Skin of body (tissue), 2 donors: ENCODE data around the gene DHPS. TPM values are rescaled to one million over a fixed set of nuclear protein-coding genes. Genes with fewer than 3 reads are reported as not detected.
"Not testable (repeated sequence)": the region's sequence is repeated elsewhere in the genome, so short reads cannot be mapped to it uniquely, and the experiment has no call there.

Experiments
- DNase-seq: peaks from one replicate; lab custom pipeline; 2025; lab: John Stamatoyannopoulos, UW
- total RNA-seq: library from RNA; depleted of rRNA; stranded (reverse); fragments of >200 nt; gene quantifications from one replicate; pipeline ENCODE4 v1.2.3, GENCODE V29; 2014

The DHPS gene
- 42.4 TPM for total RNA-seq

DNA sequence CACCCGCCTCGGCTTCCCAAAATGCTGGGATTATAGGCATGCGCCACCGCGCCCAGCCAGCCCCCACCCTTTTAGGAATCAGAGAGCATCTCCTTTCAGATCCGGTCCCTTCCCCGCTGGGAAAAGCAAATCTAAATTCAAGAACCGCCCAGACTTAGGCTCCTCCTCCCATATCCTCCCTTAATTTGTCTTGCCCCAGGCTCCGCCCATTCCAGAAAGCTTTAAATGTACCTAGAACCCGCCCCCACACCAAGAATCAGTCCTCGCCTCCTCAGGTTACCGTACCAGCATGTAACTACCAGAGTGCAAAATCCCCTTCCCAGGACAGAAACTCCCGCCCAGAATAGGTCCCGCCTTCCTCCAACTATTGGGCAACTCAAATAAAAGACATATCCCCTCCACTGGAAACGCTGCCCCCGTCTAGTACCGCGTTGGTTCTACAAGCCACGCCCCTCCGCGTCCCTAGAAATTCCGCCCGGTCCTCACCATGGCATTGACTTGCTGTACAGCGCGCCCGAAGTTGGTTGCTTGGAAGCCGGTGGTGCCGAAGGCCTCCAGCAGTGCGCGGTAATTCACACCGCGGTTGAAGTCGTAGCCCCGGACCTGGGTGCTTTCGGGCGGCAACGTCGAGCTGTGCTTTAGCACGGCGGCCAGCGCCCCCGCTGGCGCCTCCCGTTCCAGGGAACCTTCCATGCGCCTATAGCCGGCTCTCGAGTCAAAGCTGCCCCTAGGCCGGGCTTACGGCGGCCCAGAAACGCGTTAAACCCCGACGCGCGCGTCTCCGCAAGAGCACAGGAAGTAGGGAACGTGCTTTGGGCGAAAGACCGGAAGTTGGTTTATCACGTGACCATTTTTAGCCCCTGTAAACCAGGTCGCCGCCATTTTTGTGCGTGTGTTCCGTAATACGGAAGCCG, at the start of gene DHPS:
Gene DHPS, minus strand, starts transcription at position 807 of the 914 bp plus-strand sequence. Its CDS starts 114 bp downstream, at position 693.
- peak; percentile 98 for DNase-seq

DNA sequence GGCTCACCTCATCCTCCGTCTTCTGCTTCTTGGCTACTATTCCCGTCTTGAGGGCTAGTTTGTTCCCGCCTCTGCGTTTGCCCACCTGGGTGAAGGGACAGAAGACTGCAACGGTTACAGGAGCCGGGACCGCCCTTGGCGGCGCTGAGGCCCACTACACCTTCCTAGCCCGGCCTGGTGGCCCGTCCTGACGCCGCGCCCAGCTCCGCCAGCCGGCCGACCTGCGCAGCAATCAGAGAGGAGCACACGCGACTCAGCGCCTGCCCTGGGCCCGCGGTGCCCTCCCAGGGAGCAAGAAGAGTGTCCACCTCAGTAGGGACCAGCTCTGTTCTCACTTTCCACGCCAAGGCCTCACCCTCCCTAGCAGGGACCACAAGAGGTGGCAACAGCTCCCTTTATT, 49.7 kb upstream of the DHPS start:
- no peak for DNase-seq

DNA sequence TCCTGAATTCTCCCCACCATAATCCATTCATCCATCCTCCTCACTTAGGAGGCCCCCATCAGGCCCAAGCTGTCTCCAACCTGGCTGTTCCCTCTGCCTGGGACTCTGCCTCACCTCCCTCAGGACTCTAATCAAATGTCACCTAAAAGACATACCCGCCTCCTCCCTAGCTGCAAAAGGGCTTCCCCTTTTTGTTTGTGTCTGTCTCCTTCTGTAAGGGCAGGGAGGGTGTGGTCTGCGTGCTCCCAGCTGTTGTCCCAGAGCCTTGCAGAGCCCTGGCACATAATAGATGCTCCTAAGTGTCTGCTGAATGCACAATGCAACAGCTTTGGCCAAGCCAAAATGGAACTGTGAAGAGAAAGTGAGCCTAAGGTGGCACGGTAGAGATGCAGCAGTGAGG, 48.4 kb upstream of the DHPS start:
- DNase-seq = no peak

DNA sequence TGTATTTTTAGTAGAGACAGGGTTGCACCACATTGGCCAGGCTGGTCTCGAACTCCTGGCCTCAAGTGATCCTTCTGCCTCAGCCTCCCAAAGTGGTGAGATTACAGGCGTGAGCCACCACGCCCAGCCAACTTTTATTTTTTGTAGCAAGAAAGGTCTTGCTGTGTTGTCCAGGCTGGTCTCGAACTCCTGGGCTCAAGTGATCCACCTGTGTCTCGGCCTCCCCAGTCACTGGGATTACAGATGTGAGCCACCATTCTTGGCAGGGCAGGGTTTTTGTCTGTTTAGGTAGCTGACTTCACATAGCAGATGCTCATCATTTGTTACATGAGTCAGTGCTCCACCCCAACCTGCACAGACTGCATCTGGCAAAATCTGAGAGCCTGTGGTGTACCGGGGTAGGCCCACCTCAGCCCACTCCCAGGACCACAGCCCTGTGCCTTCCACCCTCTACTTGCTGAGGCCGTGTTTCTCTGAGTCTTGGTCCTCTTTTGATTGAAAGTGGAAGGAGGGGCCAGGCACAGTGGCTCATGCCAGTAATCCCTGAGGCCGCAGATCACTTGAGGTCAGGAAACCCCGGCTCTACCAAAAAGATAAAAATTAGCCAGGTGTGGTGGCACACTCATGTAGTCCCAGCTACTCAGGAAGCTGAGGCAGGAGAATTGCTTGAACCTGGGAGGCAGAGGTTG, 46.2 kb upstream of the DHPS start:
- DNase-seq = no peak

DNA sequence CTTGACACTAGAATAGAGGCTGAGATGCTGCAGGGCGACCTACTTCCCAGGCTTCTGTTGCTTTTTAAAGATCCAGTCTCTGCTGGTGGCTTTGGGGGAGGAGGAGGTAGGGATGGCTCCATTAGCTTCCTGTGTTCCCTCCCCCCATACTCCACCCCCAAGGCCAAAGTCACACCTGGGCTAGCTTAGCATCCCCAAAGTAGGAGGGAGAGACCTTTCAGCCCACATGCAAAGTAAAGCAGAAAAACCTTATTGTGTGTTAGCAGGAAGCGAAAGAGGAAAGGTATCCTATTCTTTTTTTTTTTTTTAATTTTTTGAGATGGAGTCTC, 45.3 kb upstream of the DHPS start:
- DNase-seq = no peak

DNA sequence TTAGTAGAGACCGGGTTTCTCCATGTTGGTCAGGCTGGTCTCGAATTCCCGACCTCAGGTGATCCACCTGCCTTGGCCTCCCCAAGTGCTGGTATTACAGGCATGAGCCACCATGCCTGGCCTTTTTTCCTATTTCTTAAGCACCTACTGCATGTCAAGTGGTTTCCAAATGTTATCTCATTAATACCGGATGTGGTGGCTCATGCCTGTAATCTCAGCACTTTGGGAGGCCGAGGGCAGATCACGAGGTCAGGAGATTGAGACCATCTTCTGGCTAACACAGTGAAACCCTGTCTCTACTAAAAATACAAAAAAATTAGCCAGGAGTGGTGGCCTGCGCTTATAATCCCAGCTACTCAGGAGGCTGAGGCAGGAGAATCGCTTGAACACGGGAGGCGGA, 43.9 kb upstream of the DHPS start:
- not testable (repeated sequence) for DNase-seq

DNA sequence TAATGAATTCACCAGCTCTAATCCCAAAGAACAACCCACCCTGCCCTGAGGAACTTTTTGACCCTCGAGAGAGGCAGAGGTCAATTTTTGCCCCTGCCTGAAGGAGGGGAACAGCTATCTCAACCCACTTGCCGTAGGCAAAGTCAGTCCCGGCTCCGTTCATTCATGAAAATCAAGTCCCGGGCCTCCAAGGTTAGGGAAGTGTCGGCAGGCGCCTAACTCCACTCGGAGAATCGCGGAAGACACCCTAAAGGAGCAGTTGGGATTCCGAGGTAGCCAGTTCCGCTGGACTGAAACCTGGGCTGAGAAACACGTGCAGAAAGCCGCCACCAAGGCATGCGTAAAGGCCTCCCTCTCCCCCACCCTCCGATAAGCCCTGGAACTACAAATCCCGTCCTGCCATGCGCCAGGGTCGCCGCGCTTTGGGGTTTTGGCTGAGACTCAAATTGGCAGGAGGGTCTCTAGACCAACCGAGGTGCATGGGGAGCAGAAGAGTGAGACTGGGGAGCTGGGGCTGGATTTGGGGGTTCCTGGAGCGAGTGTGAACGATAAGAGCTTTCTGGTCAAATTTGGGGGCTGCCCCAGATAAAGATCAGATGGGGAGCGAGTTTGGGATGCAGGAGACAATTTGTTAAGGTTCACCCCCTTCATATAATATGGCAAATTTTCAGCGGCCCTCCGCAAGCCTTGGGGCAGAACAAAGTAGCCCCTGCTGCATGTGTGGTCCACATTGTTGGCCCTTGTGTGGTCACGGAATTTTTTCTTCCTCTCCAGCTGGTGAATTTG, 42.2 kb upstream of the DHPS start, which contains the start of gene TNPO2:
Gene TNPO2, minus strand, starts transcription at position 292 of the 786 bp plus-strand sequence. CDS start 2,955 bp downstream, outside the sequence.
- DNase-seq = no peak

DNA sequence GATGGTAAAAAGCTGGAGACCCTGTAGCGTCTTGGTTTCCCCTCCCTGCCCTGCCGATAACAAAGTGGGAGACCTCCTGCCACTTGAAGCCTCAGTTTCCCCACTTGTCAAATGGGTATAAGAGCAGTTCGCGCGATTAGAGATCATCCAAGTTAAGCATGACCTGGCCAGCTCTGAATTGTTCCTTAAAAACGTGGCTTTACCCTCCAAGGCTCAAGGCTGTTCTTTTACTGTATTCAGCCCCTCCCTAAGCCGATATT, 41.6 kb upstream of the DHPS start:
- no peak for DNase-seq

DNA sequence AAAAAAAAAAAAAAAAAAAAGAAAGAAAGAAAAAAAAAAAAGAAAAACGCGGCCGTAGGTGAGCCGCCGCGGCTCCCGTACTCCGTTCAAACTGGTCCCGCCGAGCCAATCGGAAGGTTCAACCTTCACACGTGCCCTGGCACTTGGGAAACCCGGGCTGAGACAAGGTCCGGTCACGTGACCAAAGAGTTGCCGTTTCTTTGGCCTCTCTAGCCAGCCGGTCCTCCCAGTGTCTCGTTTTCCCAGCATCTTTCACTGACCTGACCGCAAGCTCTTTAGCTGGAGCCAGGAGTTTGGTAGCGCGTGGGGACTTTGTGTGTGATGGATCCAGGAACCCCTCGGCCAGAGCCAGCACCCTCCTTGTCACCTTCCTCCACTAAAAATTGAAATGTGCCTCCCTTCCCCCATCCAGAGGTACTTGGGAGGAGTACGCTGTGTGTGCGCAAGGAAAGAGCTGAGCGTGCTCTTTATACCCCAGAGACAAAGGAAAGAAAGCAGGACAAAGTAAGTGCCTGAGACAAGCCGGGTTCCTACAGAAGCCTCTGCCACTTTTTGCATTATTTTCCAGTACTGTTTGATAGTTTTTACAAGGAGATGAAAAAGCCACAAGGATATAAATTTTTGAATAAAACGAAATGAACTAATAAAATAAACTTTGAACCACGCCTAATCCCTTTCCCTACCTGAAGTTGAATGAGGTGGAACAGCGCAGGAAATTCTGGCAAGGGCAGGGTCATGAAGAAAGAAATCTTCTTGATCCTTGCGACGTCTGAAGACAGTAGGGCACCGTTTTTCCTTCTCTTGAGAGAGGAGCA, 41.1 kb upstream of the DHPS start:
- DNase-seq = peak; percentile 97

DNA sequence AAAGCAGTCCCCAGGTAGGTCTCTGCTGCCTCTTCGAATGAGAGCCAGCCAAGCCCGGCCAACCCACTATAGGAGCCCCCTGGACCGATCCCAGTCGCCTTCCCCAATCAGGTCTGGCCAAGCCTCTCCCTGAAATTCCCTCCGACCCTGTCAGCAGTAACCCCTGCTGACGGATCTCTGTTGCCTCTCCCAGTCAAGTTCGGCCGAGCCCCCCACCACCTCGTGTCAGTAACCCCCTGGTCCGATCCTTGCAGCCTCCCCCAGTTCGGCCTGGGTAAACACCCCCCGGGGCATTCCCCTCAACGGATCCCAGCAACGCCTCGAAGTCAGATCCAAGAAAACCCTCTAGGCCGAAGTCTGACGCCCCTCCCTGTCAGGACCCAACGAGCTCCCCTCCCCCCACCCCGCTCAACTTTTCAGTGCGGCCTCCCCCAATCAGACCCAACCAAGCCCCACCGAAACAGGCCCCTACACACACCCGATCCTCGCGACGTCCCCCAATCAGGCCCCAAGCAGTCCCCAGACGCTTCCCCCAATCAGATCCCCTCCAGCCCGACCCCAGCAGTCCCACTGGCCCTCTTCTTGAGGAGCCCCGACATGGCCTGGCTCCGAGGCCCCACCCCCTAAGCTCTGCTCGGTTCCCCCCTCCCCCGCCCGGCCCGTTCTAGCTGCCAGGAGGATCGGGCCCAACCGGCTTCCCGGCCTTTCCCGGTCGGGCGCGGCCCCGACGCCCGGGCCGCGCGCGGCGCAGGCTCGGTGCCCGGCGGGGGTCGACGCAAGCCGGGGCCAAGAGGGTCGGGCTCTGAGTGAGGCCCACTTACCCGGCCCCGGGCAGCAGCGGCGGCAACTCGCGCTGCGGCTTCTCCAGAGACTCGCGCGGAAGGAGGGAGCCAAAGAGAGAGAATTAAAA, 40.2 kb upstream of the DHPS start:
- DNase-seq = peak; percentile 45

DNA sequence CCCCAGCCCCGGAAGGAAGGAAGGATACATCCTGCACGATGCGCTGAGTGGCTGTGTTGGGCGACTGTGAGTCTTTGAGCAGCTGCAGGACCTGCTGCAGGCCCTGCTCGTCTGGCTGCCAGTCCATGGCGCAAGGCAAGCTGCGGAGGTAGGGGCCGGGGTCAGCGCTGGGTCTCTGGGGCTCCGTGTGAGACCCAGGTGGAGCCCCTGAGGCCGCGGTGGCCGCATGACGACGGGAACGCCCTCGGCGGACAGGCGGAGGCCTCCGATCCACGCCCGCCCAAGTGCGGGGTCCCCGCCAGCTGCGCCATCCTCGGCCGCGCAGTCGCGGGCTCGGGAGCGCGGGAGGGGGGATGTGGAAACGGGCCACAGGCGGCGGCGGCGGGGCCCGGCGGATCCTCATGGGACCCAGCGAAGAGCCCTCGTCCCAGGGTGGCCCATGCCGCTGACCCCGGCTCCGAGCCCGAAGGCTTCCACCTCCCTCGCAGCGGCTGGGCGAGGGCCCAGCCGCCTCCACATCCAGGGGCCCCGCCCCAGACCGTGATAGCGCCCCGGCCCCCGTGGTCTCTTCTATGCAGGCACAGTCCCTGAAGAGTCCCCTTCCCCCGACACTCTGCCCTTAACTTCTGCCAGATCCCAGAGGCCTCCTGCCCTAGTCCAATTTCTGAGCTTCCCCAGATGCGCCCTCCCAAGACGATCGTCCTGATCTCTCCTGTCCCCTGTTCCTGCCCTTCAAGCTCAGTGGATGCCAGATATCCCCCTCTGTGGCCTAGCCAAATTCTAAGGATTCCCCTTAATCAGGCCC, 39.4 kb upstream of the DHPS start:
- DNase-seq = no peak

DNA sequence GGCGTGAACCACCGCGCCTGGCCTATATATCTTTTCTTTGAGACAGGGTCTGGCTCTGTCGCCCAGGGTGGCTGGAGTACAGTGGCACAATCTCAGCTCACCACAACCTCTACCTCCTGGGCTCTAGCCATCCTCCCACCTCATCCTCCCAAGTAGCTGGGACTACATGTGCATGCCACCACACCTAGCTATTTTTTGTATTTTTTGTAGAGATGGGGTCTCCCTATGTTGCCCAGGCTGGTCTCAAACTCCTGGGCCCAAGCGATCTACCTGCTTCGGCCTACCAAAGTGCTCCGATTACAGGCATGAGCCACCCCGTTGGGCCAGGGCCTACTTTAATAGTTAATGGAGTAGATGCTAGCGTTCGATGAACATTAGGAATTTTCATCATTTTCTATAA, 38.6 kb upstream of the DHPS start:
- DNase-seq = no peak

DNA sequence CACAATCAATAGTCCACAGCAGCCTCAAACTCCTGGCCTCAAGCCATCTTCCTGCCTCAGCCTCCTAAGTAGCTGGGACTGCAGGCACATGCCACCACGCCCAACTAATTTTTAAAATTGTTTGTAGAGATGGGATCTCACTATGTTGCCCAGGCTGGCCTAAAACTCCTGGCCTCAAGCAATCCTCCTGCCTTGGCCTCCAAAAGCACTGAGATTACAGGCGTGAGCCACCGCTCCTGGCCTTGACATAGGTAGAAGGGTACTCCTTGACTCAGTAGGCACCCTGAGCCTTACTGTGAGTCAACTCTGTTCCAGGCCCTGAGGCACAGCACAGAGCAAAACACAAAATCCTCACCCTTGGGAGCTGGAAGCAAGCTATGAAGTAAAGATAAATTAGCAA, 34.2 kb upstream of the DHPS start:
- no peak for DNase-seq

DNA sequence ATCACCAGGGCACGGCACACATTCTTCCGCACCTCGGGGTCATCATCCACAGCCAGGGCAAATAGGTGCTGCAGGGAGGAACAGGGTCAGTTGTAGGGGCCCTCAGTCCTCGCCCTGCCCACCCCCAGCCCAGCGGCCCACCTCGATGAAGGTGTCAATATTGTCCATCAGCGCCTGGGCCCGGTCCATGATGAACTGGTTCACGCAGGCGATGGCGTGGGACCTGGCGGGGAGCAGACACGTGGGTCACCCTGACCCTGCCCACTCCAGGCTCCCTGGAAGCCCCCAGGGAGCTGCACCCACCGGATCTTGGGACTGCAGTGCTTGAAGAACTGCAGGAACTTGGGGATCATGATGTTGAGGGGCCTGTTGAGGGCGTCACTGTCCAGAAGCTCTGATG, 33.4 kb upstream of the DHPS start:
- DNase-seq = no peak

DNA sequence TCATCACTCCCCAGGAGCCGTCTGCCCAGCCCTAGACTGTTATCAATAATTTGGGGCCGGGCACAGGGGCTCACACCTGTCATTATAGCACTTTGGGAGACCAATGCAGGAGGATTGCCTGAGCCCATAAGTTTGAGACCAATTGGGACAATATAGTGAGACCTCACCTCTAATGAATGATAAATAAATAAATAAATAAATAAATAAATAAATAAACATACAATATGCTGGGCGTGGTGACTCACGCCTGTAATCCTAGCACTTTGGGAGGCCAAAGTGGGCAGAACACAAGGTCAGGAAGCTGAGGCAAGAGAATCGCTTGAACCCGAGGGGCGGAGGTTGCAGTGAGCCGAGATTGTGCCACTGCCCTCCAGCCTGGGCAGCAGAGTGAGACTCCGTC, 31.6 kb upstream of the DHPS start:
- not testable (repeated sequence) for DNase-seq

DNA sequence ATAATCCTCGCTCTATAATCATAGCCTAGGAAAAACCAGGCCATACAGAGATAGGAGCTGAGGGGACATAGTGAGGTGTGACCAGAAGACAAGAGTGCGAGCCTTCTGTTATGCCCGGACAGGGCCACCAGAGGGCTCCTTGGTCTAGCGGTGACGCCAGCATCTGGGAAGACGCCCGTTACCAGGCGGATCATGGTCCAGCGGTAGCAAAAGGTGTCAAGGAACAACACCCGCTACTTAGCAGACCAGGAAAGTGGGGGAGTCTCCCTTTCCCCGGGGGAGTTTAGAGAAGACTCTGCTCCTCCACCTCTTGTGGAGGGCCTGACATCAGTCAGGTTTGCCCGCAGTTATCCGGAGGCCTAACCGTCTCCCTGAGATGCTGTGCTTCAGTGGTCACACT, 30.4 kb upstream of the DHPS start:
- DNase-seq = not testable (repeated sequence)

DNA sequence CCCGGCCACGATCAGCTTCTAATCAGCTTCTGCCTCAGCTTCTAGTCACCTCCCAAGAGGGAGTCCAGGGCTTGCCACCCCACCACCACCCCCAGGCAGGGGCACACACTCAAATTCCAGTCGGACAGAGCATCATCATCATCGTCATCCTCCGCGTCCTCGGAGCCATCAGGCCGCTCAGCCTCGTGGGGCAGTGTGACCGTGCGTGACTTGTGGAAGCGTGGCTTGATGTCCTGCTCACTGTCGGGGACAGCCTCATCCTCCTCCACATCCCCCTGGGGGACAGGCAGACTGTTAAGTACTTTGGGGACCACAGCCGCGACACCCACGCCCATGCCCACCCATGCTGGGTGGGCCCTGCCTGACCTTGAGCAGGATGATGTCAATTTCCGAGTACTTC, 29.5 kb upstream of the DHPS start:
- DNase-seq = no peak

DNA sequence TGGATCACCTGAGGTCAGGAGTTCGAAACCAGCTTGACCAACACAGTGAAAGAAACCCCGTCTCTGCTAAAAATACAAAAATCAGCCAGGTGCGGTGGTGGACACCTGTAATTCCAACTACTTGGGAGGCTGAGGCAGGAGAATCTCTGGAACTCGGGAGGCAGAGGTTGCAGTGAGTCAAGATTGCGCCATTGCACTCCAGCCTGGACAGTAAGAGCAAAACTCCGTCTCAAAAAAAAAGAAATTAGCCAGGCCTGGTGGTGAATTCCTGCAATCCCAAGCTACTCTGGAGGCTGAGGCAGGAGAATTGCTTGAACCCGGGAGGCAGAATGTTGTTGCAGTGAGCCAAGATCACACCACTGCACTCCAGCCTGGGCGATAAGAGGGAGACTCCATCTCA, 27.0 kb upstream of the DHPS start:
- DNase-seq = no peak

DNA sequence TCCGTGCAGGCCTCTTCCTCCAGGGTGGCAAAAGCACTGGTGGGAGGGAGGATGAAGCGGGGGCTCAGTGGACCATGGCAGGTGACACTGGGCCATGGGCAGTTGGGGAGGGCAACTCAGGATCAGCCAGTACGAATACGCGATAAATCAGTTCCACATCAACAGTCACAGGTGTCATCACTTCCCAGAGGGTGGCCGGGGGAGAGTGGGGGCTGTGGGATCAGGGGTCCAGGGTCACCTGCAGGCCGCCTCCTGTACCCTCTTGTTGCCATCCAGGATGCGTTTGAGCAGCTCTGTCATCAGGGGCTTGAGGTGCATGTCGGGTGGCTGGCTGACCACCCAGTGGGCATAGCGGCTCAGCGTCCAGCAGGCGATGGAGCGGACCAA, 24.6 kb upstream of the DHPS start:
- no peak for DNase-seq
